ENCODE results near the gene GLCCI1.
A peak's percentile ranks its signal among the peaks of the same experiment; 100 is the strongest.

GLCCI1 gene

GRCh38 chr7:8035647-8036518, 67.3 kb downstream of the GLCCI1 start:
- Histone ChIP-seq H3K4me2 (ENCODE audit: low read depth, low read length, poor library complexity, severe bottlenecking) (no peak overlapping the region), H3K9me3 (ENCODE audit: insufficient read depth, low read length) (no peaks in the 10 kb centered on the region), H3K9ac (ENCODE audit: low read length) (no peak overlapping the region), H2AFZ (ENCODE audit: low read depth, low read length, severe bottlenecking) (no peak overlapping the region), H3K4me3 (ENCODE audit: insufficient read depth, low read length, poor library complexity, severe bottlenecking) (no peak overlapping the region), H3K36me3 (ENCODE audit: low read length) (0 out of 2 replicates have a peak, but pooled peaks cover 6% of the 10 kb centered on the region), H3K27ac (ENCODE audit: low read depth, low read length) (no peak overlapping the region), H3F3A (ENCODE audit: insufficient read depth) (no peaks in the 10 kb centered on the region), H3K9me2 (replicated peaks; ENCODE audit: insufficient read depth, low read length) (no peaks in the 10 kb centered on the region), H3K27me3 (ENCODE audit: low read length) (no peaks in the 10 kb centered on the region), H3K79me2 (ENCODE audit: insufficient read depth, low read length) (no peaks in the 10 kb centered on the region), H4K20me1 (ENCODE audit: low read depth, low read length) (peaks cover 3% of the 10 kb centered on the region; the same call in 1 of the 2 replicates)
- TF ChIP-seq EZH2phosphoT487 (conservative IDR thresholded peaks at IDR 0.05; ENCODE audit: low read length) = no peak
- peak; percentile 72 for TF ChIP-seq CTCF (IDR thresholded peaks at IDR 0.05; ENCODE audit: insufficient read depth, low read length, poor library complexity, severe bottlenecking)

- Histone ChIP-seq H3K4me3 (ENCODE audit: insufficient read depth, low read length, poor library complexity, severe bottlenecking) (no peak overlapping the region), H3K9me2 (replicated peaks; ENCODE audit: insufficient read depth, low read length) (no peaks in the 10 kb centered on the region), H4K20me1 (ENCODE audit: low read depth, low read length) (peaks cover 3% of the 10 kb centered on the region; the same call in 1 of the 2 replicates), H3K79me2 (ENCODE audit: insufficient read depth, low read length) (no peaks in the 10 kb centered on the region), H3K4me2 (ENCODE audit: low read depth, low read length, poor library complexity, severe bottlenecking) (no peak overlapping the region), H3K27me3 (ENCODE audit: low read length) (no peaks in the 10 kb centered on the region), H3K9me3 (ENCODE audit: insufficient read depth, low read length) (no peaks in the 10 kb centered on the region), H3K27ac (ENCODE audit: low read depth, low read length) (no peak overlapping the region), H3K9ac (ENCODE audit: low read length) (no peak overlapping the region), H2AFZ (ENCODE audit: low read depth, low read length, severe bottlenecking) (no peak overlapping the region), H3K36me3 (ENCODE audit: low read length) (0 out of 2 replicates have a peak, but pooled peaks cover 6% of the 10 kb centered on the region), H3F3A (ENCODE audit: insufficient read depth) (no peaks in the 10 kb centered on the region)
- no peak for TF ChIP-seq CTCF (IDR thresholded peaks at IDR 0.05; ENCODE audit: insufficient read depth, low read length, poor library complexity, severe bottlenecking)
These were observed 68.6 kb downstream of the GLCCI1 start for GRCh38 chr7:8037151-8037550.

- no peaks in the 10 kb centered on the region for H3K27me3 ChIP-seq (ENCODE audit: low read length)
- no peaks in the 10 kb centered on the region for H3K79me2 ChIP-seq (ENCODE audit: insufficient read depth, low read length)
- no peaks in the 10 kb centered on the region for H4K20me1 ChIP-seq (ENCODE audit: low read depth, low read length)
- no peak overlapping the region for H3K9ac ChIP-seq (ENCODE audit: low read length)
- TF ChIP-seq EZH2phosphoT487 (conservative IDR thresholded peaks at IDR 0.05; ENCODE audit: low read length) (no peak), CTCF (IDR thresholded peaks at IDR 0.05; ENCODE audit: insufficient read depth, low read length, poor library complexity, severe bottlenecking) (no peak)
- H3K36me3 ChIP-seq (ENCODE audit: low read length) = 0 out of 2 replicates have a peak, but pooled peaks cover 6% of the 10 kb centered on the region
- no peaks in the 10 kb centered on the region for H3F3A ChIP-seq (ENCODE audit: insufficient read depth)
- H3K4me3 ChIP-seq (ENCODE audit: insufficient read depth, low read length, poor library complexity, severe bottlenecking) = no peak overlapping the region
- H3K9me2 ChIP-seq (replicated peaks; ENCODE audit: insufficient read depth, low read length) = no peaks in the 10 kb centered on the region
- H2AFZ ChIP-seq (ENCODE audit: low read depth, low read length, severe bottlenecking) = no peak overlapping the region
- H3K27ac ChIP-seq (ENCODE audit: low read depth, low read length) = no peak overlapping the region
- H3K9me3 ChIP-seq (ENCODE audit: insufficient read depth, low read length) = no peaks in the 10 kb centered on the region
- H3K4me2 ChIP-seq (ENCODE audit: low read depth, low read length, poor library complexity, severe bottlenecking) = no peak overlapping the region
These were observed 72.3 kb downstream of the GLCCI1 start for GRCh38 chr7:8040768-8041369.
